K562 (cell line): ENCODE results near the gene LAMTOR4. TPM values are rescaled to one million over a fixed set of nuclear protein-coding genes. Genes with fewer than 3 reads are reported as not detected.

ENCODE experiments used
- FIP1L1 ChIP-seq: fragments of 200-400 bp; formaldehyde crosslinking; IDR thresholded peaks from 2 replicates; pipeline ENCODE4 v1.6.1; 2018; ENCODE audit warnings: mild to moderate bottlenecking, low read depth, low read length; ENCODE audit not compliant: poor library complexity, severe bottlenecking
- FOXM1 ChIP-seq, 2 experiments: fragments of 450-650 bp in 1 of 2; sonication (generic) in 1 of 2; formaldehyde crosslinking in 1 of 2; IDR thresholded peaks; 2 replicates each; pipeline versions ENCODE4 v1.6.1 to v1.9.0; 2017 to 2022; ENCODE audit warnings: low read depth in 2 of 2, mild to moderate bottlenecking in 2 of 2, missing genetic modification reagents in 1 of 2, moderate library complexity in 1 of 2
- GABPB1 ChIP-seq: sonication (generic); formaldehyde crosslinking; IDR thresholded peaks from 2 replicates; pipeline ENCODE4 v1.8.0; 2022; ENCODE audit warnings: mild to moderate bottlenecking, missing genetic modification reagents
- PHB2 ChIP-seq: fragments of 450-650 bp; IDR thresholded peaks from 2 replicates; pipeline ENCODE4 v1.6.1; 2017; ENCODE audit warnings: low read depth
- SLC30A9 ChIP-seq: fragments of 250-450 bp; sonication (Bioruptor Pico); IDR thresholded peaks from 2 replicates; pipeline ENCODE4 v1.8.0; 2022; ENCODE audit warnings: mild to moderate bottlenecking, moderate library complexity
- SMAD3 ChIP-seq: fragments of 450-650 bp; formaldehyde crosslinking; conservative IDR thresholded peaks from 2 replicates; pipeline ENCODE4 v1.4.0; 2020; ENCODE audit warnings: mild to moderate bottlenecking
- ZKSCAN1 ChIP-seq: fragments of 150-350 bp; IDR thresholded peaks from 2 replicates; pipeline ENCODE4 v1.6.1; 2016; ENCODE audit warnings: low read depth, low read length
- polyA plus RNA-seq, 8 experiments: library from polyadenylated mRNA; depleted of rRNA in 4 of 8; stranded (reverse) in 5 of 8; unstranded in 3 of 8; fragments of >200 nt; fragmentation: Nextera tagmentation in 2 of 8; fragmentation: Illumina TruSeq in 1 of 8; extraction: Ambion mirVana in 2 of 8; extraction: Trizol in 1 of 8; gene quantifications; 2 replicates each; pipeline versions ENCODE4 v1.2.1 to v1.2.3, GENCODE V29; 2011 to 2014; ENCODE audit warnings: inconsistent platforms in 1 of 8, missing spikeins in 1 of 8
- total RNA-seq, 7 experiments: library from RNA; depleted of rRNA in 6 of 7; stranded (reverse); fragments of >200 nt in 6 of 7; fragmentation: Illumina TruSeq in 2 of 7; extraction: Trizol in 2 of 7; gene quantifications; 2 replicates each; pipeline versions ENCODE4 v1.2.1 to v1.2.3, GENCODE V29; 2011 to 2021; ENCODE audit warnings: low replicate concordance in 1 of 7
- TF ChIP-seq, protein P1 (sequence below): sonication (generic); formaldehyde crosslinking; IDR thresholded peaks from 2 replicates; pipeline ENCODE4 v1.8.0; 2023; ENCODE audit warnings: mild to moderate bottlenecking, missing genetic modification reagents
- TF ChIP-seq, protein P2 (sequence below): fragments of 250-450 bp; sonication (Bioruptor Pico); IDR thresholded peaks from 2 replicates; pipeline ENCODE4 v1.4.0; 2020; ENCODE audit warnings: mild to moderate bottlenecking, moderate library complexity
- TF ChIP-seq, protein P3 (sequence below), 3 experiments: IDR thresholded peaks in 2 of 3; conservative IDR thresholded peaks in 1 of 3; 2 replicates each; pipeline ENCODE4 v1.5.1; 2011 to 2012; ENCODE audit warnings: low read length in 3 of 3, mild to moderate bottlenecking in 3 of 3, control low read depth in 2 of 3, improper control_type of control experiment in 1 of 3, inconsistent platforms in 1 of 3, low read depth in 1 of 3, mixed read lengths in 1 of 3, moderate library complexity in 1 of 3; ENCODE audit not compliant: insufficient read depth in 2 of 3
- TF ChIP-seq, protein P4 (sequence below): sonication (generic); formaldehyde crosslinking; IDR thresholded peaks from 2 replicates; pipeline ENCODE4 v1.5.0; 2020; ENCODE audit warnings: missing genetic modification reagents
- TF ChIP-seq, protein P5 (sequence below): sonication (generic); formaldehyde crosslinking; IDR thresholded peaks from 2 replicates; pipeline ENCODE4 v1.8.0; 2022; ENCODE audit warnings: mild to moderate bottlenecking, missing genetic modification reagents

Gene LAMTOR4
- total and polyA plus RNA-seq, 9 of the 15 experiments (the other 6 are each of a cell fraction or from before 2014, with no cell fraction given) = 79.6 to 314 (median 195) TPM

DNA sequence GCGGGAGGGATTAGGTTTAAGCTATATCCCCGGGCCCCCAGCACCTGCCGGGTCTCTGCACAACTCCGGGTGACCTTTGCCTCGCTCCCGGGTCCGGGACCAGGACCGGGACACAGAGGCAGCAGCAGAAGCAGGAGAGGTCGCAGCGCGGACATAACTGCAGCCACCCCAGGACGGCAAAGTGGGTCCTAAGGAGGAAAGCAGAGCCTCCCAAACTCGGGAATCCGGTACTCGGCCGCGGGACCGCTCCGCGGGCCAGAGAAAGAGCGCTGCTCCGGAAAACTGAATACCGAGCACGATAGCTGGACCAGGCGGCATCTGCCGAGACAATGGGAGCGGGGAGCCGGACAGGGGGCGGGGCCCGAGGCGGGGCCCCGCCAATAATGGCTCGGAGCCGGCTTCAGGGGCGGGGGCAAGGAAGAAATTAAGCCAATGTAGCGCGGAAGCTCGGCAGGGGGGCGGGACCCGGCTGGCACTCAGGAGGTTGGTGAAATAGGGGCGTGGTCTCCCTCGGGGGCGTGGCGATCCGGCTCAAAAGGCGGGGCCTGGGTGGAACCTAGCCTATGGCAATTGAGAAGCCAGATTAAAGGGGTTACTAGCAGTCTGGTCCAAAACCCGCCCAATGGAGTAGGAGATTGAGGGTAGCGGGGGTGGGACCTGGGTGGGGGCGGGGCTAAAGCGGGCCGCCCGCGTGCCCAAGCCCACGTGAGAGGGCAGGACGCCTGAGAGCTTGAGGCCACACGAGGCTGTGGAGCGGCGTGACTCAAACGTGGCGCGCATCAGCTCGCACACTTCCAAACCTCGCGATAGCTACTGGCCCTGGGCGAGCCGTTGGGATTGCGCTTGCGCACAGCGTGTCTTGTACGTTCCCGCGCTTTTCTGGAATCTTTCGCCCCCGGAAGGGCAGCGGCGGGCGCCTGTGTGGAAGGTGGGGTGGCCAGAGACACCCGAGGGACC, 28.6 kb downstream of the LAMTOR4 start, which contains the start of the genes GPC2 and STAG3 (continued):
- TF ChIP-seq, protein P1, sequence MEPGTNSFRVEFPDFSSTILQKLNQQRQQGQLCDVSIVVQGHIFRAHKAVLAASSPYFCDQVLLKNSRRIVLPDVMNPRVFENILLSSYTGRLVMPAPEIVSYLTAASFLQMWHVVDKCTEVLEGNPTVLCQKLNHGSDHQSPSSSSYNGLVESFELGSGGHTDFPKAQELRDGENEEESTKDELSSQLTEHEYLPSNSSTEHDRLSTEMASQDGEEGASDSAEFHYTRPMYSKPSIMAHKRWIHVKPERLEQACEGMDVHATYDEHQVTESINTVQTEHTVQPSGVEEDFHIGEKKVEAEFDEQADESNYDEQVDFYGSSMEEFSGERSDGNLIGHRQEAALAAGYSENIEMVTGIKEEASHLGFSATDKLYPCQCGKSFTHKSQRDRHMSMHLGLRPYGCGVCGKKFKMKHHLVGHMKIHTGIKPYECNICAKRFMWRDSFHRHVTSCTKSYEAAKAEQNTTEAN (CRISPR knock-in tag) = no peak
- TF ChIP-seq, protein P2, sequence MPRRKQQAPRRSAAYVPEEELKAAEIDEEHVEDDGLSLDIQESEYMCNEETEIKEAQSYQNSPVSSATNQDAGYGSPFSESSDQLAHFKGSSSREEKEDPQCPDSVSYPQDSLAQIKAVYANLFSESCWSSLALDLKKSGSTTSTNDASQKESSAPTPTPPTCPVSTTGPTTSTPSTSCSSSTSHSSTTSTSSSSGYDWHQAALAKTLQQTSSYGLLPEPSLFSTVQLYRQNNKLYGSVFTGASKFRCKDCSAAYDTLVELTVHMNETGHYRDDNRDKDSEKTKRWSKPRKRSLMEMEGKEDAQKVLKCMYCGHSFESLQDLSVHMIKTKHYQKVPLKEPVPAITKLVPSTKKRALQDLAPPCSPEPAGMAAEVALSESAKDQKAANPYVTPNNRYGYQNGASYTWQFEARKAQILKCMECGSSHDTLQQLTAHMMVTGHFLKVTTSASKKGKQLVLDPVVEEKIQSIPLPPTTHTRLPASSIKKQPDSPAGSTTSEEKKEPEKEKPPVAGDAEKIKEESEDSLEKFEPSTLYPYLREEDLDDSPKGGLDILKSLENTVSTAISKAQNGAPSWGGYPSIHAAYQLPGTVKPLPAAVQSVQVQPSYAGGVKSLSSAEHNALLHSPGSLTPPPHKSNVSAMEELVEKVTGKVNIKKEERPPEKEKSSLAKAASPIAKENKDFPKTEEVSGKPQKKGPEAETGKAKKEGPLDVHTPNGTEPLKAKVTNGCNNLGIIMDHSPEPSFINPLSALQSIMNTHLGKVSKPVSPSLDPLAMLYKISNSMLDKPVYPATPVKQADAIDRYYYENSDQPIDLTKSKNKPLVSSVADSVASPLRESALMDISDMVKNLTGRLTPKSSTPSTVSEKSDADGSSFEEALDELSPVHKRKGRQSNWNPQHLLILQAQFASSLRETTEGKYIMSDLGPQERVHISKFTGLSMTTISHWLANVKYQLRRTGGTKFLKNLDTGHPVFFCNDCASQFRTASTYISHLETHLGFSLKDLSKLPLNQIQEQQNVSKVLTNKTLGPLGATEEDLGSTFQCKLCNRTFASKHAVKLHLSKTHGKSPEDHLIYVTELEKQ (CRISPR knock-in tag) = no peak
- TF ChIP-seq SLC30A9 (CRISPR knock-in tag) (no peak), FIP1L1 (peak; percentile 37), GABPB1 (CRISPR knock-in tag) (no peak), PHB2 (no peak), FOXM1 (IDR thresholded peaks at IDR 0.05; ENCODE audit: low read depth) (no peak), FOXM1 (CRISPR knock-in tag; IDR thresholded peaks at IDR 0.05; ENCODE audit: low read depth) (no peak; the same call in 1 of the 2 replicates), ZKSCAN1 (no peak), SMAD3 (CRISPR knock-in tag) (no peak)
- TF ChIP-seq, protein P3, sequence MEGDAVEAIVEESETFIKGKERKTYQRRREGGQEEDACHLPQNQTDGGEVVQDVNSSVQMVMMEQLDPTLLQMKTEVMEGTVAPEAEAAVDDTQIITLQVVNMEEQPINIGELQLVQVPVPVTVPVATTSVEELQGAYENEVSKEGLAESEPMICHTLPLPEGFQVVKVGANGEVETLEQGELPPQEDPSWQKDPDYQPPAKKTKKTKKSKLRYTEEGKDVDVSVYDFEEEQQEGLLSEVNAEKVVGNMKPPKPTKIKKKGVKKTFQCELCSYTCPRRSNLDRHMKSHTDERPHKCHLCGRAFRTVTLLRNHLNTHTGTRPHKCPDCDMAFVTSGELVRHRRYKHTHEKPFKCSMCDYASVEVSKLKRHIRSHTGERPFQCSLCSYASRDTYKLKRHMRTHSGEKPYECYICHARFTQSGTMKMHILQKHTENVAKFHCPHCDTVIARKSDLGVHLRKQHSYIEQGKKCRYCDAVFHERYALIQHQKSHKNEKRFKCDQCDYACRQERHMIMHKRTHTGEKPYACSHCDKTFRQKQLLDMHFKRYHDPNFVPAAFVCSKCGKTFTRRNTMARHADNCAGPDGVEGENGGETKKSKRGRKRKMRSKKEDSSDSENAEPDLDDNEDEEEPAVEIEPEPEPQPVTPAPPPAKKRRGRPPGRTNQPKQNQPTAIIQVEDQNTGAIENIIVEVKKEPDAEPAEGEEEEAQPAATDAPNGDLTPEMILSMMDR (IDR thresholded peaks at IDR 0.05 in 2 of 3, conservative IDR thresholded peaks at IDR 0.05 in 1 of 3; ENCODE audit: insufficient read depth in 2 of 3, low read depth in 1 of 3, low read length in 3 of 3) = no peak; a peak in 1 of 6 replicates
- TF ChIP-seq, protein P4, sequence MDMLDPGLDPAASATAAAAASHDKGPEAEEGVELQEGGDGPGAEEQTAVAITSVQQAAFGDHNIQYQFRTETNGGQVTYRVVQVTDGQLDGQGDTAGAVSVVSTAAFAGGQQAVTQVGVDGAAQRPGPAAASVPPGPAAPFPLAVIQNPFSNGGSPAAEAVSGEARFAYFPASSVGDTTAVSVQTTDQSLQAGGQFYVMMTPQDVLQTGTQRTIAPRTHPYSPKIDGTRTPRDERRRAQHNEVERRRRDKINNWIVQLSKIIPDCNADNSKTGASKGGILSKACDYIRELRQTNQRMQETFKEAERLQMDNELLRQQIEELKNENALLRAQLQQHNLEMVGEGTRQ (CRISPR knock-in tag) = peak; percentile 79
- TF ChIP-seq, protein P5, sequence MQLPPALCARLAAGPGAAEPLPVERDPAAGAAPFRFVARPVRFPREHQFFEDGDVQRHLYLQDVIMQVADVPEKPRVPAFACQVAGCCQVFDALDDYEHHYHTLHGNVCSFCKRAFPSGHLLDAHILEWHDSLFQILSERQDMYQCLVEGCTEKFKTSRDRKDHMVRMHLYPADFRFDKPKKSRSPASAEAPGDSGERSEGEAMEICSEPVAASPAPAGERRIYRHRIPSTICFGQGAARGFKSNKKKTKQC (CRISPR knock-in tag) = peak; percentile 64; the same call in 1 of the 2 replicates
